Liver (tissue), 9 donors: ENCODE data around the gene NF1. TPM values are rescaled to one million over a fixed set of nuclear protein-coding genes. Genes with fewer than 3 reads are reported as not detected.

Source experiments
- DNase-seq: peaks from one replicate; pipeline ENCODE4 v3.0.0-alpha.2; 2017; ENCODE audit warnings: low spot score
- H3K27ac ChIP-seq, 2 donors: one replicate each; pipeline ENCODE4 v1.7.0; 2013; ENCODE audit warnings: inconsistent platforms in 2 of 2, low read length in 2 of 2, control low read depth in 1 of 2, low read depth in 1 of 2, mild to moderate bottlenecking in 1 of 2
- H3K27me3 ChIP-seq, 4 donors: one replicate each; pipeline versions ENCODE4 v1.6.1 to v1.7.0; 2013; ENCODE audit warnings: low read length in 3 of 4, inconsistent platforms in 1 of 4, mild to moderate bottlenecking in 1 of 4, moderate library complexity in 1 of 4; ENCODE audit not compliant: control insufficient read depth in 4 of 4, insufficient read depth in 4 of 4
- H3K36me3 ChIP-seq, 4 donors: one replicate each; pipeline versions ENCODE4 v1.6.1 to v1.7.0; 2013; ENCODE audit warnings: low read length in 3 of 4, mild to moderate bottlenecking in 3 of 4, low read depth in 1 of 4, moderate library complexity in 1 of 4; ENCODE audit not compliant: control insufficient read depth in 4 of 4, insufficient read depth in 3 of 4
- H3K4me1 ChIP-seq, 4 donors: one replicate each; pipeline versions ENCODE4 v1.6.1 to v1.7.0; 2013; ENCODE audit warnings: low read length in 3 of 4, mild to moderate bottlenecking in 3 of 4, moderate library complexity in 1 of 4; ENCODE audit not compliant: control insufficient read depth in 4 of 4, insufficient read depth in 4 of 4
- H3K4me3 ChIP-seq, 3 donors: one replicate each; pipeline versions ENCODE4 v1.6.1 to v1.7.0; 2013; ENCODE audit warnings: low read length in 3 of 3, control low read depth in 1 of 3, low read depth in 1 of 3, mild to moderate bottlenecking in 1 of 3
- H3K9ac ChIP-seq, 2 donors: one replicate each; pipeline ENCODE4 v1.7.0; 2013; ENCODE audit warnings: low read length in 2 of 2, mild to moderate bottlenecking in 2 of 2, moderate library complexity in 2 of 2, control low read depth in 1 of 2, low read depth in 1 of 2
- H3K9me3 ChIP-seq, 4 donors: one replicate each; pipeline versions ENCODE4 v1.6.1 to v1.7.0; 2013; ENCODE audit warnings: low read length in 3 of 4; ENCODE audit not compliant: control insufficient read depth in 4 of 4
- EGR1 ChIP-seq, 2 donors: IDR thresholded peaks; 2 replicates each; pipeline ENCODE4 v1.6.1; 2016 to 2018; ENCODE audit warnings: antibody characterized with exemption in 2 of 2, low read depth in 2 of 2
- FOXA1 ChIP-seq: IDR thresholded peaks from 2 replicates; pipeline ENCODE4 v1.6.1; 2016; ENCODE audit warnings: antibody characterized with exemption
- FOXA2 ChIP-seq: IDR thresholded peaks from 2 replicates; pipeline ENCODE4 v1.6.1; 2016; ENCODE audit warnings: antibody characterized with exemption
- GABPA ChIP-seq, 2 donors: IDR thresholded peaks in 1 of 2; conservative IDR thresholded peaks in 1 of 2; 2 replicates each; pipeline ENCODE4 v1.6.1; 2016; ENCODE audit warnings: antibody characterized with exemption in 2 of 2, mild to moderate bottlenecking in 1 of 2, moderate library complexity in 1 of 2
- HNF4A ChIP-seq, 2 donors: conservative IDR thresholded peaks; 2 replicates each; pipeline ENCODE4 v1.6.1; 2016; ENCODE audit warnings: antibody characterized with exemption in 2 of 2, mild to moderate bottlenecking in 2 of 2
- HNF4G ChIP-seq: IDR thresholded peaks from 2 replicates; pipeline ENCODE4 v1.6.1; 2016; ENCODE audit warnings: antibody characterized with exemption
- JUND ChIP-seq, 2 donors: IDR thresholded peaks; 2 replicates each; pipeline ENCODE4 v1.6.1; 2016; ENCODE audit warnings: antibody characterized with exemption in 2 of 2
- NR2F2 ChIP-seq: IDR thresholded peaks from 2 replicates; pipeline ENCODE4 v1.6.1; 2016; ENCODE audit warnings: antibody characterized with exemption
- RAD21 ChIP-seq, 2 donors: IDR thresholded peaks; 2 replicates each; pipeline ENCODE4 v1.6.1; 2016; ENCODE audit warnings: antibody characterized with exemption in 2 of 2, mild to moderate bottlenecking in 2 of 2
- RXRA ChIP-seq, 2 donors: IDR thresholded peaks; 2 replicates each; pipeline ENCODE4 v1.6.1; 2017 to 2018; ENCODE audit warnings: antibody characterized with exemption in 2 of 2, mild to moderate bottlenecking in 1 of 2
- SP1 ChIP-seq: IDR thresholded peaks from 2 replicates; pipeline ENCODE4 v1.6.1; 2018; ENCODE audit warnings: antibody characterized with exemption, mild to moderate bottlenecking
- TAF1 ChIP-seq: conservative IDR thresholded peaks from 2 replicates; pipeline ENCODE4 v1.6.1; 2016; ENCODE audit warnings: antibody characterized with exemption, mild to moderate bottlenecking
- YY1 ChIP-seq: IDR thresholded peaks from 2 replicates; pipeline ENCODE4 v1.6.1; 2016; ENCODE audit warnings: antibody characterized with exemption, mild to moderate bottlenecking
- WGBS: extraction: QIAGEN DNeasy Blood & Tissue Kit; methylation state at CpG from one replicate; pipeline ENCODE4 v1.1.7; 2013; 5-methylcytosine and 5-hydroxymethylcytosine counted together
- polyA plus RNA-seq, 2 donors: library from polyadenylated mRNA; stranded (reverse) in 1 of 2; unstranded in 1 of 2; fragments of 200-250 nt in 1 of 2; fragments of >200 nt in 1 of 2; fragmentation: Nextera tagmentation in 1 of 2; extraction: Ambion mirVana in 1 of 2; gene quantifications; one replicate each; pipeline versions ENCODE4 v1.2.1 to v1.2.3, GENCODE V29; 2013 to 2015
- total RNA-seq, 2 donors: library from RNA; depleted of rRNA; stranded (reverse); fragments of >200 nt; gene quantifications; one replicate each; pipeline ENCODE4 v1.2.3, GENCODE V29; 2014
- TF ChIP-seq, protein P1 (sequence below): IDR thresholded peaks from 2 replicates; pipeline ENCODE4 v1.6.1; 2016; ENCODE audit warnings: antibody characterized with exemption, mild to moderate bottlenecking
- TF ChIP-seq, protein P2 (sequence below): fragments of 150-350 bp; IDR thresholded peaks from 2 replicates; pipeline ENCODE4 v1.5.1; 2017; ENCODE audit warnings: improper control_type of control experiment, low read depth, low read length; ENCODE audit not compliant: missing input control
- TF ChIP-seq, protein P3 (sequence below): IDR thresholded peaks from 2 replicates; pipeline ENCODE4 v1.6.1; 2016; ENCODE audit warnings: antibody characterized with exemption
- TF ChIP-seq, protein P4 (sequence below): IDR thresholded peaks from 2 replicates; pipeline ENCODE4 v1.6.1; 2016; ENCODE audit warnings: antibody characterized with exemption
- TF ChIP-seq, protein P5 (sequence below): IDR thresholded peaks from 2 replicates; pipeline ENCODE4 v1.6.1; 2016; ENCODE audit warnings: antibody characterized with exemption
- donor health status: healthy.
- donor health status: healthy.
- donor health status: healthy.
- donor health status: healthy.
- donor health status: healthy.

The NF1 gene
- total and polyA plus RNA-seq, 4 donors: 4.6 to 42.6 (median 13.5) TPM

DNA sequence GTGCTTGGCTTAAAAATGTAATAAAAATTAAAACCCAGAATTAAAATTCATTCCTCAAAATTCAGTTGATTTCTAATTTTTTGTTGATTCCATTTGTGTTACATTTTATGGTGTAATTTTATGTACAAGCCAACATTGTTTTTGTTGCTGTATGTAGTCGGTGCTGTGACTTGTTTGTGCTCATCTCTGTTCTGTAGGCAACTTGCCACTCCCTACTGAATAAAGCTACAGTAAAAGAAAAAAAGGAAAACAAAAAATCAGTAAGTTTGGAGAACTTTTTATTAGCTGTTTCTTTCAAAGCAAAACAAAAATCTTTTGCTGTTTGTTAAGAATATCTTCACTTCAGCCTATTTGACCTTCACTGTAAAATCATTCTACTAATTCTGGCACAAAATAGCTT, 158.0 kb downstream of the NF1 start:
- Histone ChIP-seq H3K9me3 (no peaks in the 10 kb centered on the region), H3K4me1 (no peaks in the 10 kb centered on the region), H3K27ac (no peak overlapping the region), H3K9ac (no peak overlapping the region), H3K27me3 (no peaks in the 10 kb centered on the region), H3K36me3 (peaks cover 0 to 7% (median 3%) of the 10 kb centered on the region in 4 donors), H3K4me3 (no peak overlapping the region)
- TF ChIP-seq, protein P1, sequence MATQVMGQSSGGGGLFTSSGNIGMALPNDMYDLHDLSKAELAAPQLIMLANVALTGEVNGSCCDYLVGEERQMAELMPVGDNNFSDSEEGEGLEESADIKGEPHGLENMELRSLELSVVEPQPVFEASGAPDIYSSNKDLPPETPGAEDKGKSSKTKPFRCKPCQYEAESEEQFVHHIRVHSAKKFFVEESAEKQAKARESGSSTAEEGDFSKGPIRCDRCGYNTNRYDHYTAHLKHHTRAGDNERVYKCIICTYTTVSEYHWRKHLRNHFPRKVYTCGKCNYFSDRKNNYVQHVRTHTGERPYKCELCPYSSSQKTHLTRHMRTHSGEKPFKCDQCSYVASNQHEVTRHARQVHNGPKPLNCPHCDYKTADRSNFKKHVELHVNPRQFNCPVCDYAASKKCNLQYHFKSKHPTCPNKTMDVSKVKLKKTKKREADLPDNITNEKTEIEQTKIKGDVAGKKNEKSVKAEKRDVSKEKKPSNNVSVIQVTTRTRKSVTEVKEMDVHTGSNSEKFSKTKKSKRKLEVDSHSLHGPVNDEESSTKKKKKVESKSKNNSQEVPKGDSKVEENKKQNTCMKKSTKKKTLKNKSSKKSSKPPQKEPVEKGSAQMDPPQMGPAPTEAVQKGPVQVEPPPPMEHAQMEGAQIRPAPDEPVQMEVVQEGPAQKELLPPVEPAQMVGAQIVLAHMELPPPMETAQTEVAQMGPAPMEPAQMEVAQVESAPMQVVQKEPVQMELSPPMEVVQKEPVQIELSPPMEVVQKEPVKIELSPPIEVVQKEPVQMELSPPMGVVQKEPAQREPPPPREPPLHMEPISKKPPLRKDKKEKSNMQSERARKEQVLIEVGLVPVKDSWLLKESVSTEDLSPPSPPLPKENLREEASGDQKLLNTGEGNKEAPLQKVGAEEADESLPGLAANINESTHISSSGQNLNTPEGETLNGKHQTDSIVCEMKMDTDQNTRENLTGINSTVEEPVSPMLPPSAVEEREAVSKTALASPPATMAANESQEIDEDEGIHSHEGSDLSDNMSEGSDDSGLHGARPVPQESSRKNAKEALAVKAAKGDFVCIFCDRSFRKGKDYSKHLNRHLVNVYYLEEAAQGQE: no peak
- TF ChIP-seq, protein P2, sequence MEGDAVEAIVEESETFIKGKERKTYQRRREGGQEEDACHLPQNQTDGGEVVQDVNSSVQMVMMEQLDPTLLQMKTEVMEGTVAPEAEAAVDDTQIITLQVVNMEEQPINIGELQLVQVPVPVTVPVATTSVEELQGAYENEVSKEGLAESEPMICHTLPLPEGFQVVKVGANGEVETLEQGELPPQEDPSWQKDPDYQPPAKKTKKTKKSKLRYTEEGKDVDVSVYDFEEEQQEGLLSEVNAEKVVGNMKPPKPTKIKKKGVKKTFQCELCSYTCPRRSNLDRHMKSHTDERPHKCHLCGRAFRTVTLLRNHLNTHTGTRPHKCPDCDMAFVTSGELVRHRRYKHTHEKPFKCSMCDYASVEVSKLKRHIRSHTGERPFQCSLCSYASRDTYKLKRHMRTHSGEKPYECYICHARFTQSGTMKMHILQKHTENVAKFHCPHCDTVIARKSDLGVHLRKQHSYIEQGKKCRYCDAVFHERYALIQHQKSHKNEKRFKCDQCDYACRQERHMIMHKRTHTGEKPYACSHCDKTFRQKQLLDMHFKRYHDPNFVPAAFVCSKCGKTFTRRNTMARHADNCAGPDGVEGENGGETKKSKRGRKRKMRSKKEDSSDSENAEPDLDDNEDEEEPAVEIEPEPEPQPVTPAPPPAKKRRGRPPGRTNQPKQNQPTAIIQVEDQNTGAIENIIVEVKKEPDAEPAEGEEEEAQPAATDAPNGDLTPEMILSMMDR: no peak
- TF ChIP-seq JUND (IDR thresholded peaks at IDR 0.05) (no peak), FOXA2 (no peak), SP1 (no peak), GABPA (IDR thresholded peaks at IDR 0.05 in 1 of 2, conservative IDR thresholded peaks at IDR 0.05 in 1 of 2) (no peak), RAD21 (IDR thresholded peaks at IDR 0.05) (no peak), EGR1 (IDR thresholded peaks at IDR 0.05; ENCODE audit: low read depth in 2 of 2) (no peak), NR2F2 (no peak), YY1 (no peak), HNF4G (no peak), HNF4A (conservative IDR thresholded peaks at IDR 0.05) (no peak)
- no peak for DNase-seq
- WGBS: 93% methylated on average over 1 of the region's 1 CpG

DNA sequence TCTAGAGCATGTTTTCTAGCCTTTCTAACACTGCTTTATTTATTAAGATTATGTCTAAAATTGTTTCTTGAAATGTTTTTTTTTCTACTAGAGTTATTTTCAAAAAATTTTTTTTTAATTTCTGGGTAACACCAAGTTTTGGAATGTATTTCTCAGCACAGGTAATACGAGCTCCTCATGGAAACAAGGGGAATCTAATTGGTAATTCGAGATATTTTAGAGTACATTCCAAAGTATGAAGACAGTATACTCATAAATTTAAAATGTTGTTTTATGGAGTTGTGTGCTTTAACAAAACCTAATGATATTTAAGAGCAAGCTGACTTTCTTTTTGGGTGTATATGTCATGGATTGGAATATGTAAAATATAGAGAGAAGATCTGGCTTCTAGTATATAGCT, 159.9 kb downstream of the NF1 start:
- DNase-seq: no peak
- Histone ChIP-seq H3K9ac (no peak overlapping the region), H3K27me3 (no peaks in the 10 kb centered on the region), H3K9me3 (no peaks in the 10 kb centered on the region), H3K4me1 (no peaks in the 10 kb centered on the region), H3K27ac (no peak overlapping the region), H3K4me3 (no peak overlapping the region), H3K36me3 (peaks cover 0 to 7% (median 0%) of the 10 kb centered on the region in 4 donors)
- TF ChIP-seq, protein P3, sequence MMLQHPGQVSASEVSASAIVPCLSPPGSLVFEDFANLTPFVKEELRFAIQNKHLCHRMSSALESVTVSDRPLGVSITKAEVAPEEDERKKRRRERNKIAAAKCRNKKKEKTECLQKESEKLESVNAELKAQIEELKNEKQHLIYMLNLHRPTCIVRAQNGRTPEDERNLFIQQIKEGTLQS: no peak
- TF ChIP-seq, protein P4, sequence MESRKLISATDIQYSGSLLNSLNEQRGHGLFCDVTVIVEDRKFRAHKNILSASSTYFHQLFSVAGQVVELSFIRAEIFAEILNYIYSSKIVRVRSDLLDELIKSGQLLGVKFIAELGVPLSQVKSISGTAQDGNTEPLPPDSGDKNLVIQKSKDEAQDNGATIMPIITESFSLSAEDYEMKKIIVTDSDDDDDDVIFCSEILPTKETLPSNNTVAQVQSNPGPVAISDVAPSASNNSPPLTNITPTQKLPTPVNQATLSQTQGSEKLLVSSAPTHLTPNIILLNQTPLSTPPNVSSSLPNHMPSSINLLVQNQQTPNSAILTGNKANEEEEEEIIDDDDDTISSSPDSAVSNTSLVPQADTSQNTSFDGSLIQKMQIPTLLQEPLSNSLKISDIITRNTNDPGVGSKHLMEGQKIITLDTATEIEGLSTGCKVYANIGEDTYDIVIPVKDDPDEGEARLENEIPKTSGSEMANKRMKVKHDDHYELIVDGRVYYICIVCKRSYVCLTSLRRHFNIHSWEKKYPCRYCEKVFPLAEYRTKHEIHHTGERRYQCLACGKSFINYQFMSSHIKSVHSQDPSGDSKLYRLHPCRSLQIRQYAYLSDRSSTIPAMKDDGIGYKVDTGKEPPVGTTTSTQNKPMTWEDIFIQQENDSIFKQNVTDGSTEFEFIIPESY: no peak
- TF ChIP-seq HNF4G (no peak), SP1 (no peak), RXRA (IDR thresholded peaks at IDR 0.05) (no peak), FOXA2 (no peak), GABPA (IDR thresholded peaks at IDR 0.05 in 1 of 2, conservative IDR thresholded peaks at IDR 0.05 in 1 of 2) (no peak), EGR1 (IDR thresholded peaks at IDR 0.05; ENCODE audit: low read depth in 2 of 2) (no peak), JUND (IDR thresholded peaks at IDR 0.05) (no peak), TAF1 (no peak), FOXA1 (no peak), RAD21 (IDR thresholded peaks at IDR 0.05) (no peak), NR2F2 (no peak), HNF4A (conservative IDR thresholded peaks at IDR 0.05) (no peak), YY1 (no peak)
- TF ChIP-seq, protein P5, sequence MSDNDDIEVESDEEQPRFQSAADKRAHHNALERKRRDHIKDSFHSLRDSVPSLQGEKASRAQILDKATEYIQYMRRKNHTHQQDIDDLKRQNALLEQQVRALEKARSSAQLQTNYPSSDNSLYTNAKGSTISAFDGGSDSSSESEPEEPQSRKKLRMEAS: no peak
- 98% methylated on average over 2 of the region's 2 CpGs for WGBS
